Gastroesophageal sphincter (tissue), 4 donors: Measurements from ENCODE around the gene GRID1. TPM values are rescaled to one million over a fixed set of nuclear protein-coding genes. Genes with fewer than 3 reads are reported as not detected.

ENCODE experiments used
- ATAC-seq: fragments of 150-250 bp; one replicate; pipeline ENCODE4 v1.9.1; 2016; ENCODE audit warnings: mild to moderate bottlenecking, moderate library complexity
- H3K27ac ChIP-seq, 4 donors: fragments of 200-600 bp; sonication (generic) in 3 of 4; 1 replicate in 3 of 4; 2 replicates in 1 of 4; pipeline ENCODE4 v1.5.1; 2016 to 2019
- H3K27me3 ChIP-seq: fragments of 200-600 bp; sonication (generic); one replicate; pipeline ENCODE4 v1.5.1; 2019
- H3K36me3 ChIP-seq, 2 donors: fragments of 200-600 bp; sonication (generic); one replicate each; pipeline ENCODE4 v1.5.1; 2019; ENCODE audit warnings: control low read depth in 1 of 2
- H3K4me1 ChIP-seq, 3 donors: fragments of 200-600 bp; sonication (generic); 1 replicate in 2 of 3; 2 replicates in 1 of 3; pipeline ENCODE4 v1.5.1; 2016 to 2019; ENCODE audit warnings: control low read depth in 2 of 3
- H3K4me3 ChIP-seq, 2 donors: fragments of 200-600 bp; sonication (generic); one replicate each; pipeline ENCODE4 v1.5.1; 2019; ENCODE audit warnings: mild to moderate bottlenecking in 1 of 2, moderate library complexity in 1 of 2
- H3K9me3 ChIP-seq, 3 donors: fragments of 200-600 bp; sonication (generic); one replicate each; pipeline ENCODE4 v1.5.1; 2017 to 2019; ENCODE audit warnings: control low read depth in 2 of 3
- EP300 ChIP-seq: sonication (generic); formaldehyde crosslinking; IDR thresholded peaks from one replicate; pipeline ENCODE4 v1.6.1; 2017; ENCODE audit warnings: antibody characterized with exemption, mild to moderate bottlenecking
- POLR2A ChIP-seq, 2 donors: fragments of 450-650 bp; IDR thresholded peaks; one replicate each; pipeline ENCODE4 v1.6.1; 2017; ENCODE audit warnings: antibody characterized with exemption in 2 of 2, mild to moderate bottlenecking in 2 of 2, moderate library complexity in 1 of 2
- POLR2AphosphoS5 ChIP-seq: sonication (generic); formaldehyde crosslinking; IDR thresholded peaks from one replicate; pipeline ENCODE4 v1.6.1; 2017; ENCODE audit warnings: antibody characterized with exemption
- WGBS, 2 donors: methylation state at CpG; one replicate each; pipeline ENCODE4 v1.1.5; 2018; ENCODE audit warnings: low coverage in 1 of 2; 5-methylcytosine and 5-hydroxymethylcytosine counted together
- total RNA-seq, 4 donors: library from RNA; depleted of rRNA; stranded (reverse); fragments of >200 nt; gene quantifications; one replicate each; pipeline ENCODE4 v1.1.0, GENCODE V29; 2016
- TF ChIP-seq, protein P1 (sequence below), 4 experiments: fragments of 200-600 bp in 2 of 4; fragments of 450-650 bp in 2 of 4; sonication (generic) in 1 of 4; IDR thresholded peaks; one replicate each; pipeline ENCODE4 v1.5.1; 2017 to 2019; ENCODE audit warnings: antibody characterized with exemption in 4 of 4, mild to moderate bottlenecking in 2 of 4, moderate library complexity in 2 of 4

GRID1 gene
- total RNA-seq, 4 donors from 2014 or later: 1.2 to 2.7 (median 1.7) TPM

DNA sequence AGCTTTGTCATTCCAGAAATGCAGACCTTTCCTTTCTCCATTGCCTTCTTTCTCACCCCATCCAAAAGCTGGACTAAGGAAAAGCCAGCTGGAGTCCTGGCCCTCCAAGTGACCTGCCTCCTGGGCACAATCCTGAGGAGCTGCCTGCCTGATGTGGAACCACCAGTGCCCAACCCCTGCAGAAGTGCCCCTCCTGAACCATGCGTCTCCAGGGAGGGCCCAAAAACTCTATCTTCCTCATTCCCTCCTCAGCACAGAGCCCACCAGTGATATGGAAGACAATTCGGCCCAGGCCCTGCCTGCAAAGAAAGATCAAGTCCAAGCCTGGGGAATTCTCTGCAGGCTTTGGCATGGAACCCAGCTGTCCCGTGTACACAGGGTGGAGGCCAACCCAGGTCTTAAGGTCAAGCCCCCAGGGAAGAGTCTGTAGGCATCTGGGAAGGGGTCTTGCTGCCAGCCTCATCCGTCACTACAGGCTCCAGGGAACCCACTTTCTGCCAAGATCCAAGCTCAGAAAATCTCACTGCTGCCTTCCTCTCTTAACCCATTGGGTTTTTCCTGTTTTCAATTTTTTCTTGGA, 3.5 kb upstream of the GRID1 start:
- TF ChIP-seq, protein P1, sequence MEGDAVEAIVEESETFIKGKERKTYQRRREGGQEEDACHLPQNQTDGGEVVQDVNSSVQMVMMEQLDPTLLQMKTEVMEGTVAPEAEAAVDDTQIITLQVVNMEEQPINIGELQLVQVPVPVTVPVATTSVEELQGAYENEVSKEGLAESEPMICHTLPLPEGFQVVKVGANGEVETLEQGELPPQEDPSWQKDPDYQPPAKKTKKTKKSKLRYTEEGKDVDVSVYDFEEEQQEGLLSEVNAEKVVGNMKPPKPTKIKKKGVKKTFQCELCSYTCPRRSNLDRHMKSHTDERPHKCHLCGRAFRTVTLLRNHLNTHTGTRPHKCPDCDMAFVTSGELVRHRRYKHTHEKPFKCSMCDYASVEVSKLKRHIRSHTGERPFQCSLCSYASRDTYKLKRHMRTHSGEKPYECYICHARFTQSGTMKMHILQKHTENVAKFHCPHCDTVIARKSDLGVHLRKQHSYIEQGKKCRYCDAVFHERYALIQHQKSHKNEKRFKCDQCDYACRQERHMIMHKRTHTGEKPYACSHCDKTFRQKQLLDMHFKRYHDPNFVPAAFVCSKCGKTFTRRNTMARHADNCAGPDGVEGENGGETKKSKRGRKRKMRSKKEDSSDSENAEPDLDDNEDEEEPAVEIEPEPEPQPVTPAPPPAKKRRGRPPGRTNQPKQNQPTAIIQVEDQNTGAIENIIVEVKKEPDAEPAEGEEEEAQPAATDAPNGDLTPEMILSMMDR (IDR thresholded peaks at IDR 0.05): no peak
- TF ChIP-seq POLR2A (IDR thresholded peaks at IDR 0.05) (no peak), EP300 (no peak), POLR2AphosphoS5 (no peak)
- peaks cover 85% of the 10 kb centered on the region for H3K27me3 ChIP-seq
- 66 to 80% methylated on average over 2 of the region's 4 CpGs for WGBS, 2 donors

DNA sequence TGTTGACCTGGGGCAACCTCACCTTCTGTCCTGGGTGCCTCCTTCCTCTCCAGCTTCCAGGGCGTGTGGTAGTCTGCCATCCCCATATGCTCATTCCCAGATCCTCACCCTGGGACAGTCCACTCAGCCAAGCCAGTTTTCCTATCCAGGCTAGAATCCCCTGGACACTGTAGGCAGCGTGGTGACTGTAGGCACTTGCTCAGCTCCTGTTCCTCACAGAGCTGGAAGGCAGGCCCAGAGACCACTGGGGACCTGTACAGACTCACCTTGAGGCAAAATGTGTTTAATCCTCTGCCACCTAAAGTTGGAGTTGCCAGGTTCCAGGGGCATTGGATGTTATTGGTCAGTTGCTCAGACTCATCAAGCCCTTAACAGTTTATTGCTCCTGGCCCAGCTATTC, 2.4 kb upstream of the GRID1 start:
- ATAC-seq: no peak
- TF ChIP-seq, protein P1 (IDR thresholded peaks at IDR 0.05): no peak
- TF ChIP-seq EP300: no peak
- TF ChIP-seq POLR2A (IDR thresholded peaks at IDR 0.05): no peak
- no peak for TF ChIP-seq POLR2AphosphoS5
- Histone ChIP-seq H3K9me3 (no peaks in the 10 kb centered on the region), H3K27ac (no peak overlapping the region), H3K4me1 (peaks cover 0 to 36% (median 15%) of the 10 kb centered on the region in 3 donors), H3K27me3 (peaks cover 95% of the 10 kb centered on the region), H3K4me3 (no peak overlapping the region), H3K36me3 (no peaks in the 10 kb centered on the region)
- no CpG with 5 or more reads among the region's 2 CpGs for WGBS, 2 donors

More for the DNA sequence above, 3.5 kb upstream of the GRID1 start:
- Histone ChIP-seq H3K27ac (no peak overlapping the region), H3K4me3 (no peak overlapping the region), H3K9me3 (no peaks in the 10 kb centered on the region), H3K4me1 (peaks cover 0 to 26% (median 15%) of the 10 kb centered on the region in 3 donors), H3K36me3 (no peaks in the 10 kb centered on the region)
- ATAC-seq: no peak

DNA sequence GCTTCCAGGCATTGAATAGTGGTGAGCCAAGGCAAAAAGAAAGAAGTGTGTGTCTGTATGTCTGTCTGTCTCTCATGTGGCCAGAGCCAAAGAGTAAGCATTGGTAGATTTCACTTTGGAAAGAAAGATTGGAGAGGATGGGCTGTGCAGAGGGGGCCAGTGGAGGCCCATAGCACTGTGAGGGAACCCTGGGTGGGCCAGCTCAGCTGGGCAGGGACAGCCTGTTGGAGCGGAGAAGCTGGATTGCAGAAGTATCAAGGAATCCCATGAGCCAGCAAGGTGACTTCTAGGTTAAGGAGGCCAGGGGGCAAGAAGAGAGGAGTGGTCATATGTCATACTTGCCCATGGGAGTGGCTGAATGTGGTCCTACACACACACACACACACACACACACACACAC, 1.5 kb upstream of the GRID1 start:
- H3K36me3 ChIP-seq: no peaks in the 10 kb centered on the region
- H3K4me3 ChIP-seq: no peak overlapping the region
- TF ChIP-seq, protein P1 (IDR thresholded peaks at IDR 0.05): no peak
- TF ChIP-seq POLR2A (IDR thresholded peaks at IDR 0.05) (no peak), EP300 (no peak), POLR2AphosphoS5 (no peak)
- no peaks in the 10 kb centered on the region for H3K9me3 ChIP-seq
- peaks cover 99% of the 10 kb centered on the region for H3K27me3 ChIP-seq
- WGBS, 2 donors: 71 to 88% methylated on average over 1 of the region's 1 CpG
- no peak for ATAC-seq
- no peak overlapping the region for H3K27ac ChIP-seq
- peaks cover 0 to 45% (median 22%) of the 10 kb centered on the region in 3 donors for H3K4me1 ChIP-seq

DNA sequence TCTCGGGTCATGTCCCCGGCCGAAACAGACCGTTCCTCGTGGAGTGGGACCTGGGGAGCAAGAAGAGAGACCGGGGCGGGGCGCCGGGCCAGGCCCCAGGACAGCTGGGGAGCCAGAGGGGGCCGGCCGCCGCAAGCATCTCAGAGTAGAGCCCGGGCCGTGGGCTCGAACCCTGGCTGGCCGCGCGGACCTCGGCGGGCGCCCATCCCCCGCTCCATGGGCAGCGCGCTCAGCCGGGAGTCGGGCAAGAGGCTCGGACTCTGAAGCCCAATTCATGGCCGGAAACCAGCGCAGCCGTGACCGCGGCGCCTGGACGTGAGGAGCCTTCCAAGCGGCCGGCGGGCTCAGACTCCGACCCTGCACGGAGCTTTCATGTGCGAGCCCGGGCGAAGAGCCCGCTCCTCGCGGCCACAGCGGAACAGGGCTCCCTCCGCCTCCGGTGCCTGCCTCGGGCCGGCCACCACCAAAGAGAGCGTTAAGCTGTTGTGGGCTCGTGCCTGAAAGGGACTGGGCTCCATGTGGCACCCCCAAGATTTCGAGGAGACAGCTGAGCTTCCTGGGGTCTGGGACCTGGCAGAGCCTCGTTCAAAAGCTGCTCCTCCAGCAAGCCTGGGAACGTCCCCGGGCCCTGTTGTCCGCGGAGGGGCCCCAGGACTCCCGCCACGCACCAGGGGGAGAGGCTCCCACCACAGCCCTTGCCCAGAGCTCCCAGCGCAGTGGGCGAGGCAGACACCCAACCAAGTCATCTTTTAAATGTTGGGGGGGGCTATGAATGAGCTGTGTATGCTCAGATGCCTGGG, 757 bp upstream of the GRID1 start:
- H3K27ac ChIP-seq: no peak overlapping the region
- no CpG with 5 or more reads among the region's 62 CpGs for WGBS, 2 donors
- ATAC-seq: no peak

More for the DNA sequence above, 757 bp upstream of the GRID1 start:
- H3K4me3 ChIP-seq: peak overlapping the region; percentile 13 to 62
- H3K4me1 ChIP-seq: peaks cover 0 to 48% (median 22%) of the 10 kb centered on the region in 3 donors
- TF ChIP-seq POLR2AphosphoS5 (no peak), EP300 (no peak), POLR2A (IDR thresholded peaks at IDR 0.05) (no peak)
- TF ChIP-seq, protein P1 (IDR thresholded peaks at IDR 0.05): no peak
- H3K9me3 ChIP-seq: no peaks in the 10 kb centered on the region
- no peaks in the 10 kb centered on the region for H3K36me3 ChIP-seq
- H3K27me3 ChIP-seq: peaks cover 99% of the 10 kb centered on the region
